Right lobe of liver (tissue), 6 donors: ENCODE results near the gene GALNT17. TPM values are rescaled to one million over a fixed set of nuclear protein-coding genes. Genes with fewer than 3 reads are reported as not detected.

Experiments
- ATAC-seq, 4 donors: fragments of 200-7000 bp; cut with Tn5 transposase; one replicate each; pipeline ENCODE4 v1.9.1; 2020; ENCODE audit warnings: mild to moderate bottlenecking in 4 of 4, moderate library complexity in 4 of 4
- DNase-seq, 3 donors: peaks; one replicate each; pipeline ENCODE4 v3.0.0-alpha.2; 2020
- H3K27ac ChIP-seq, 3 donors: fragments of 200-600 bp; one replicate each; pipeline ENCODE4 v1.8.0; 2022
- H3K27me3 ChIP-seq, 2 donors: fragments of 200-600 bp; one replicate each; pipeline ENCODE4 v1.8.0; 2022
- H3K36me3 ChIP-seq, 4 donors: fragments of 200-600 bp; sonication (generic) in 1 of 4; one replicate each; pipeline versions ENCODE4 v1.5.1 to v1.8.0; 2017 to 2022; ENCODE audit warnings: control low read depth in 1 of 4
- H3K4me1 ChIP-seq, 4 donors: fragments of 200-600 bp; sonication (generic) in 1 of 4; one replicate each; pipeline versions ENCODE4 v1.5.1 to v1.8.0; 2017 to 2022; ENCODE audit warnings: control low read depth in 1 of 4
- H3K4me3 ChIP-seq, 3 donors: fragments of 200-600 bp; one replicate each; pipeline ENCODE4 v1.8.0; 2022
- H3K9me3 ChIP-seq, 4 donors: fragments of 200-600 bp; sonication (generic) in 1 of 4; one replicate each; pipeline versions ENCODE4 v1.5.1 to v1.8.0; 2017 to 2022; ENCODE audit warnings: control low read depth in 1 of 4
- POLR2A ChIP-seq: fragments of 450-650 bp; IDR thresholded peaks from one replicate; pipeline ENCODE4 v1.6.1; 2017; ENCODE audit warnings: antibody characterized with exemption, mild to moderate bottlenecking
- WGBS: methylation state at CpG from one replicate; pipeline ENCODE4 v1.1.6; 2018; ENCODE audit warnings: low coverage, low lambda C conversion rate; ENCODE audit not compliant: insufficient coverage; ENCODE audit errors: missing lambda C conversion rate; 5-methylcytosine and 5-hydroxymethylcytosine counted together
- intact Hi-C, 2 donors: fragments of 100-400 bp; cut with DNase I; formaldehyde crosslinking; loops; one replicate each; pipeline versions ENCODE4 v1.11.2 to v1.14.1; 2022
- total RNA-seq, 6 experiments: library from RNA; depleted of rRNA in 2 of 6; stranded (reverse); fragments of >200 nt in 2 of 6; fragmentation: NEBNext Ultra II Directional in 3 of 6; extraction: Animal tissue kit (Norgen Biotek cat#: 25700) in 3 of 6; gene quantifications; one replicate each; pipeline versions ENCODE4 v1.1.0 to v1.2.4, GENCODE V29; 2016 to 2023
- TF ChIP-seq, protein P1 (sequence below), 4 donors: fragments of 200-600 bp in 3 of 4; fragments of 450-650 bp in 1 of 4; IDR thresholded peaks; one replicate each; pipeline versions ENCODE4 v1.5.1 to v1.8.0; 2016 to 2022; ENCODE audit warnings: antibody characterized with exemption in 4 of 4, mild to moderate bottlenecking in 2 of 4
- donor health status: DM: no; HTN: yes; CAD: no.
- donor health status: DM: no; HTN: no; CAD: no.
- donor health status: DM: no; HTN: no; CAD: no.
- donor health status: DM: no; HTN: yes; CAD: no.
- donor health status: DM: no; HTN: yes; CAD: no.

Gene GALNT17
- total RNA-seq, 6 experiments from 2014 or later: 0.06 to 0.31 (median 0.10) TPM

DNA sequence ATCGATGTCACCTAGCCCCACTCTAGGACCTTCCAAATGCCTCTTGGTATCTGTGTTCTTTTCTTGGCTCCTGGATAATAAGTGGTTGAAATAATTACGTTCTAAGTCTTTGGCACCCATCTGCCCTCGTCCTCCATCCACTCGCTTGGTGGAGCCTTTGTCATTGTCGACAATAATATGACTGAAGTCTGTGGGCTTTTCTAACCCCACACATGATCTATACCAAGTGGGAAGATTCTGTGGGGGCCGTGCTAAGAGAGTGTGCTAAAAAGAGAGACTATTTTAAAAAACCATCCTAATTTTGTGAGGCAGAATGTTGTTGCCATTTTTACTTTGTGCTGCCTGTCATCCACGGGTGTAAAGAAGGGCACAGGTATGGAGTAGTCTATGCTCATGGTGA is 113.1 kb downstream of the GALNT17 start:
- 44% methylated on average over 6 of the region's 7 CpGs for WGBS
- no peak for ATAC-seq

DNA sequence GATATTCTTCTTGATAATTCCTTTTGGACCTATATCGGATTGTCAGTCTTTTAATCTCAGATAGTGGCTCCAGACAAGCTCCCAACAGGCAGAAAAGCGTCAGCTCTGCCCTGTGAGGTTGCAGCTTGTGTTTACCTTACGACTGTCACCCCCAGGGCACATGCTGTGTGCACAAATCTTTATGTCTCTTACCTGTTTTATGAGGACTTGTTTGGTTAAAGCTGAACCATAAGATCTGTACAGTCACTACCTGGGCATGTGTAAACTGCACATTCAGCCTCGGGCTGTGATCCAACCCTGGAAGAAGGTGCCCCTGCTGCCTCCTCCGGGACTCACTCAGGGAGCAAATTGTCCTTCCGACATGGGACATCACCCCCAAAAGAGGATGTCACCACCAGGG is 119.8 kb downstream of the GALNT17 start:
- WGBS: 52% methylated on average over 6 of the region's 6 CpGs
- H3K4me1 ChIP-seq: no peaks in the 10 kb centered on the region
- H3K27ac ChIP-seq: no peak overlapping the region
- no peaks in the 10 kb centered on the region for H3K9me3 ChIP-seq
- no peak for ATAC-seq
- H3K27me3 ChIP-seq: no peaks in the 10 kb centered on the region
- intact Hi-C loops: no loop called here
- no peaks in the 10 kb centered on the region for H3K36me3 ChIP-seq
- TF ChIP-seq POLR2A: no peak
- TF ChIP-seq, protein P1, sequence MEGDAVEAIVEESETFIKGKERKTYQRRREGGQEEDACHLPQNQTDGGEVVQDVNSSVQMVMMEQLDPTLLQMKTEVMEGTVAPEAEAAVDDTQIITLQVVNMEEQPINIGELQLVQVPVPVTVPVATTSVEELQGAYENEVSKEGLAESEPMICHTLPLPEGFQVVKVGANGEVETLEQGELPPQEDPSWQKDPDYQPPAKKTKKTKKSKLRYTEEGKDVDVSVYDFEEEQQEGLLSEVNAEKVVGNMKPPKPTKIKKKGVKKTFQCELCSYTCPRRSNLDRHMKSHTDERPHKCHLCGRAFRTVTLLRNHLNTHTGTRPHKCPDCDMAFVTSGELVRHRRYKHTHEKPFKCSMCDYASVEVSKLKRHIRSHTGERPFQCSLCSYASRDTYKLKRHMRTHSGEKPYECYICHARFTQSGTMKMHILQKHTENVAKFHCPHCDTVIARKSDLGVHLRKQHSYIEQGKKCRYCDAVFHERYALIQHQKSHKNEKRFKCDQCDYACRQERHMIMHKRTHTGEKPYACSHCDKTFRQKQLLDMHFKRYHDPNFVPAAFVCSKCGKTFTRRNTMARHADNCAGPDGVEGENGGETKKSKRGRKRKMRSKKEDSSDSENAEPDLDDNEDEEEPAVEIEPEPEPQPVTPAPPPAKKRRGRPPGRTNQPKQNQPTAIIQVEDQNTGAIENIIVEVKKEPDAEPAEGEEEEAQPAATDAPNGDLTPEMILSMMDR (IDR thresholded peaks at IDR 0.05): no peak
- H3K4me3 ChIP-seq: no peak overlapping the region
- no peak for DNase-seq

More for the DNA sequence above, 113.1 kb downstream of the GALNT17 start:
- Histone ChIP-seq H3K27ac (no peak overlapping the region), H3K9me3 (no peaks in the 10 kb centered on the region), H3K4me3 (no peak overlapping the region), H3K36me3 (no peaks in the 10 kb centered on the region), H3K27me3 (no peaks in the 10 kb centered on the region), H3K4me1 (no peaks in the 10 kb centered on the region)
- no peak for DNase-seq
- no peak for TF ChIP-seq POLR2A
- TF ChIP-seq, protein P1 (IDR thresholded peaks at IDR 0.05): no peak
- intact Hi-C loops: no loop called here

GRCh38 chr7:71254751-71255150 is 122.8 kb downstream of the GALNT17 start:
- no peaks in the 10 kb centered on the region for H3K9me3 ChIP-seq
- H3K4me1 ChIP-seq: no peaks in the 10 kb centered on the region
- H3K36me3 ChIP-seq: no peaks in the 10 kb centered on the region
- DNase-seq (no peak), ATAC-seq (no peak)
- H3K4me3 ChIP-seq: no peak overlapping the region
- H3K27me3 ChIP-seq: no peaks in the 10 kb centered on the region
- intact Hi-C loops: no loop called here
- no peak for TF ChIP-seq POLR2A
- TF ChIP-seq, protein P1 (IDR thresholded peaks at IDR 0.05): no peak
- no peak overlapping the region for H3K27ac ChIP-seq
- 81% methylated on average over 3 of the region's 3 CpGs for WGBS

GRCh38 chr7:71255537-71256178 is 123.7 kb downstream of the GALNT17 start:
- TF ChIP-seq POLR2A: no peak
- TF ChIP-seq, protein P1 (IDR thresholded peaks at IDR 0.05): no peak
- no peak for DNase-seq
- no peak for ATAC-seq

More at GRCh38 chr7:71255537-71256178, 123.7 kb downstream of the GALNT17 start:
- intact Hi-C loops: no loop called here
- Histone ChIP-seq H3K27me3 (no peaks in the 10 kb centered on the region), H3K9me3 (no peaks in the 10 kb centered on the region), H3K36me3 (no peaks in the 10 kb centered on the region), H3K4me3 (no peak overlapping the region), H3K4me1 (no peaks in the 10 kb centered on the region), H3K27ac (no peak overlapping the region)
- 32% methylated on average over 4 of the region's 4 CpGs for WGBS
